Activated CD8-positive, alpha-beta T cell treated with anti-CD3 and anti-CD28 coated beads for 36 hours (primary cell): ENCODE measurements around the gene PAOX. TPM values are rescaled to one million over a fixed set of nuclear protein-coding genes. Genes with fewer than 3 reads are reported as not detected.
"Not testable (repeated sequence)": the region's sequence is repeated elsewhere in the genome, so short reads cannot be mapped to it uniquely, and the experiment has no call there.

Experiments
- ATAC-seq: fragments of 200-7000 bp; cut with Tn5 transposase; one replicate; pipeline ENCODE4 v1.10.0; 2021; ENCODE audit warnings: mild to moderate bottlenecking, moderate library complexity
- CTCF ChIA-PET: fragments of 350-600 bp; sonication (Branson Sonifier 250); formaldehyde crosslinking; loops from one replicate; lab custom pipeline; 2021; ENCODE audit warnings: antibody characterized with exemption; lab: Charles Lee
- POLR2A ChIA-PET: fragments of 350-600 bp; sonication (Branson Sonifier 250); formaldehyde crosslinking; loops from one replicate; lab custom pipeline; 2021; ENCODE audit warnings: antibody characterized with exemption; lab: Charles Lee
- DNase-seq: peaks from one replicate; pipeline ENCODE4 v3.0.0-alpha.2; 2020
- H3K27ac Mint-ChIP-seq: one replicate; pipeline ENCODE4 v1.8.0; 2021; ENCODE audit warnings: mild to moderate bottlenecking, mixed read lengths
- H3K27me3 Mint-ChIP-seq: one replicate; pipeline ENCODE4 v1.8.0; 2021; ENCODE audit warnings: mixed read lengths
- H3K36me3 Mint-ChIP-seq: one replicate; pipeline ENCODE4 v1.8.0; 2021; ENCODE audit warnings: low read depth, mixed read lengths
- H3K4me1 Mint-ChIP-seq: one replicate; pipeline ENCODE4 v1.8.0; 2021; ENCODE audit warnings: low read depth, mixed read lengths
- H3K4me3 Mint-ChIP-seq: one replicate; pipeline ENCODE4 v1.8.0; 2021; ENCODE audit warnings: mild to moderate bottlenecking, moderate library complexity, mixed read lengths
- H3K9me3 Mint-ChIP-seq: one replicate; pipeline ENCODE4 v1.8.0; 2021; ENCODE audit warnings: mixed read lengths
- intact Hi-C: fragments of 100-400 bp; cut with micrococcal nuclease; formaldehyde crosslinking; loops from one replicate; pipeline ENCODE4 v1.10.0; 2022
- microRNA-seq: library from miRNA; unstranded; fragments of <30 nt; microRNA quantifications from one replicate; pipeline ENCODE4 v1.2.0, GENCODE V29; 2022; ENCODE audit warnings: borderline microRNAs expressed, borderline replicate concordance
- total RNA-seq, 2 experiments: library from RNA; stranded (reverse); gene quantifications; one replicate each; pipeline ENCODE4 v1.2.3, GENCODE V29; 2021
- TF ChIP-seq, protein P1 (sequence below): fragments of 200-600 bp; IDR thresholded peaks from one replicate; pipeline ENCODE4 v1.8.0; 2022; ENCODE audit warnings: antibody characterized with exemption, mild to moderate bottlenecking

The PAOX gene
- total RNA-seq, 2 experiments from 2014 or later = 4.2 to 4.6 TPM

DNA sequence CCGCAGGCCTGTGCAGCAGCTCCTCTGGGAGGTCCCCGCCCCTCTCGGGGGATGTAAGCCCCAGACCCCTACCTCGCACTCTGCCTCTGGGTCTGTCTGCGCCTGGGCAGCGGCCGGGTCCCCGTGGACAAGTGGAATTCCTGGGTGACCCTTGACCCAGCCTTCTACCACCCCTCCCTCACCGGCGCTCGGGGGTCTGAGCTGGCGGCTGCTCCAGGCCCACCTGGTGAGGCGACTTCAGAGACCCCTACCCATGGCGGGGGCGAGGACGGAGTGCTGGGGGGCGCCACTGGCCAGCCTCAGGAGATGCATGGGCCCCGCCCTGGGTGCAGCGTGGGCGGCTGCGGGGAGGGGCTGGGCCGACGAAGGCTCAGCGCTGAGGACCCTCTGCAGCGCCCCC is 53.7 kb downstream of the PAOX start:
- H3K9me3 Mint-ChIP-seq, CTCF ChIA-PET, DNase-seq, H3K4me1 Mint-ChIP-seq, H3K36me3 Mint-ChIP-seq, H3K27me3 Mint-ChIP-seq, H3K27ac Mint-ChIP-seq, H3K4me3 Mint-ChIP-seq, POLR2A ChIA-PET, intact Hi-C loops, ATAC-seq: not testable (repeated sequence)

DNA sequence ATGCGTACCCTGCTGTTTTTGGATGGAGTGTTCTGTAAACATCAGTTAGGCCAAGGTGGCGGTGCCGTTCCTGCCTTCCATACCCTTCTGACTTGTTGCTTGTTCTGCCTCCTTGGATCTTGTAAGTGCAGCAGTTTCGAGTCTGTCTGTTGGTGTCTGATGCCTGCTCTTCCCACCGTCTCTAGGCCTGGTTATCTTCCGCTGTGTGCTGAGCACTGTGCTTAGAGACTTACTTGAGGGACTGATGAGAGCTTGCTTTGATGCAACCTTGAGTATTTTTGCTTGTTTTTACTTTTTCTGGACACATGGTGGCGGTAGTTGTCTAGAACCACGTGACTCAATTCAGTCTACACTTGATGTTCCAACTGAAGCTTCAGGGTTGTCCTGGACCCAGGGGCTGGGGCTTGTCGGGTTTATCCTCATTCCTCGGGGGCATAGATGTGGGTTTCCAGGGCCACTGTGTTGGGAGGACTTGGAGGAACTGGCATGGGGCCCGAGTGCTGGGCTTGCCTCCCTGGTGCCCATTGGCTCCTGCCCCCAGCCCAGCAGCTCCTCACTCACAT is 59.7 kb downstream of the PAOX start:
- peak; percentile 41 for DNase-seq
- POLR2A ChIA-PET = interaction anchor here (1.3 kb wide), 1 partner anchor 51 kb away, joined by 3 read pairs; no protein-coding TSS in a partner anchor
- peak; percentile 45 for ATAC-seq
- TF ChIP-seq, protein P1, sequence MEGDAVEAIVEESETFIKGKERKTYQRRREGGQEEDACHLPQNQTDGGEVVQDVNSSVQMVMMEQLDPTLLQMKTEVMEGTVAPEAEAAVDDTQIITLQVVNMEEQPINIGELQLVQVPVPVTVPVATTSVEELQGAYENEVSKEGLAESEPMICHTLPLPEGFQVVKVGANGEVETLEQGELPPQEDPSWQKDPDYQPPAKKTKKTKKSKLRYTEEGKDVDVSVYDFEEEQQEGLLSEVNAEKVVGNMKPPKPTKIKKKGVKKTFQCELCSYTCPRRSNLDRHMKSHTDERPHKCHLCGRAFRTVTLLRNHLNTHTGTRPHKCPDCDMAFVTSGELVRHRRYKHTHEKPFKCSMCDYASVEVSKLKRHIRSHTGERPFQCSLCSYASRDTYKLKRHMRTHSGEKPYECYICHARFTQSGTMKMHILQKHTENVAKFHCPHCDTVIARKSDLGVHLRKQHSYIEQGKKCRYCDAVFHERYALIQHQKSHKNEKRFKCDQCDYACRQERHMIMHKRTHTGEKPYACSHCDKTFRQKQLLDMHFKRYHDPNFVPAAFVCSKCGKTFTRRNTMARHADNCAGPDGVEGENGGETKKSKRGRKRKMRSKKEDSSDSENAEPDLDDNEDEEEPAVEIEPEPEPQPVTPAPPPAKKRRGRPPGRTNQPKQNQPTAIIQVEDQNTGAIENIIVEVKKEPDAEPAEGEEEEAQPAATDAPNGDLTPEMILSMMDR = peak; percentile 57
- Mint-ChIP-seq H3K27me3 (peaks cover 9% of the 10 kb centered on the region), H3K27ac (no peak overlapping the region), H3K36me3 (no peaks in the 10 kb centered on the region), H3K4me1 (peaks cover 18% of the 10 kb centered on the region), H3K4me3 (no peak overlapping the region), H3K9me3 (no peaks in the 10 kb centered on the region)
- CTCF ChIA-PET = interaction anchor here (0.5 to 3.0 kb wide), 27 partner anchors 8 to 178 kb away, joined by 3 to 29 read pairs (median 5); no protein-coding TSS in a partner anchor
- intact Hi-C loops = loop anchor here (5.0 kb wide), 2 partner anchors 59 to 134 kb away; no protein-coding TSS in a partner anchor

DNA sequence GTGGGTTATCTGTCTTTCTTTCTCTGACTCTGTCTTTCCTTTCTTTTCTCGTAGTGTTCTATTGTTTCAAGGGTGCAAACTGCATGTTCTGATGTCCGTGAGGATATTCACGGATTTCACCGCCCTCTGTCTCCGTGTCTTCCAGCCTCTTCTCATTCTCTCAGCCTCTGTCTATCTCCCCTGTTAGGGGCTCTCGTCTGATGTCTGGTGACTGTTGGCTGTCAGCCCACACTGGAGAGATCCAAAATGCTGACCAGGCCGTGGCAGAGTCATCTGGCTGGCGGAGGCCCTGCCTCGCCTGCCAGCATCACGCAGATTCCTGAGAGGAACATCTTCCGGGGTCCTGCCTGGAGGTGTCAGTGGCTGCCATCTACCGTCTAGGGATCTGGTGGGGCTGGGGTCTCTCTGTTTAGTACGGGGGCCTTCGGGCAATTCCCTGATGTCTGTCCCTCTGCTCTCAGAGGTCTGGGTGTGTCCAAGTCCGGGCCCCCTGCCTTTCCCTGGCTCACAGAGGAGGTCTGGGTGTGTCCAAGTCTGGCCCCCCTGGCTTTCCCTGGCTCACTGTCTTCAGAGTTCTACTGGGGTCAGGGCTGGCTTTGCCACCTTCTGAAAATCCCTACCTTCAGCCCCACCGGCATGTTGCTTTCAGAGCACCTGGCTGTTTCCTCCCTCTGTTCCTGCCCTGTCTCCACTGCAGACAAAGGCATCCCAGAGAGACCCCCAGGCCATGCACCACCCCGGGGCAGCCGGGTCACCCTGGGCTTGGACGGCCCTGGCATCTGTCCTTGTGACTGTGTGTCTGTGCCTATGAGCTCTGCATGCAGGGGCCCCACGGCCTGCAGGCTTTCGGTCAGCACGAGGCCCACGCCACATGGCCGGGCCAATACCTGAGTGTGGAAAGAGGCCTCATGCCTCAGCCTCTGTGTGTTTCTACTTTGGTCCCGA is 60.7 kb downstream of the PAOX start:
- no peak overlapping the region for H3K4me3 Mint-ChIP-seq
- POLR2A ChIA-PET = no interaction called here

DNA sequence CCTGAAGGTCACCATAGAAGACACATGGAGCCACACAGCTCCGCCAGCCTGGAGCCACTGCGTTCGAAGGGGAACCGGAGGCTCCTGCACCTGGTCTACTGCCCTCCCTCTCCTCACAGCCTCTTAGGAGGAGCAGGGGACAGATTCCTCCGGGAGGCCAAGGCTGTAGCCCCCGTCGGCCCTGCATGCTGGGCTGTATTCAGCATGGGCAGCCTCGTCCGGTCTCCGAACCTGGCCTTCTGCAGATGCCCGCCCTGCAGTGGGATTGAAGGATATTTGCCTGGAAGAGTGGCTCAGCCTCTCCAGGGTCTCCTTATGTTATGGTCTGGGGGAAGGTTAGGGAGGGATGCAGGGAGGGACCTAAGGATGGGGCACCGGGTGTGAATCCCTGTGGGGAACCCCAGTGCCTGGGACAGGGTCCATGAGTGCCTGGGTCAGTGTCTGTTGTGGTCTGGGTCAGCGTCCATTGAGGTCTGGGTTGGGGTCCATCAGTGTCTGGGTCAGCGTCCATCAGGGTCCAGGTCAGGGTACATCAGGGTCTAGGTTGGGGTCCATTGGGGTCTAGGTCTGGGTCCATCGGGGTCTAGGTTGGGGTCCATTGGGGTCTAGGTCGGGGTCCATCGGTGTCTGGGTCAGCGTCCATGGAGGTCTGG is 61.7 kb downstream of the PAOX start:
- ATAC-seq (no peak), DNase-seq (no peak)
- Mint-ChIP-seq H3K27me3 (peaks cover 8% of the 10 kb centered on the region), H3K4me1 (peaks cover 18% of the 10 kb centered on the region), H3K9me3 (peaks cover 5% of the 10 kb centered on the region), H3K4me3 (no peak overlapping the region), H3K27ac (no peak overlapping the region), H3K36me3 (peaks cover 2% of the 10 kb centered on the region)
- ChIA-PET CTCF (interaction anchor here (0.8 to 1.6 kb wide), 2 partner anchors 57 to 111 kb away, joined by 3 read pairs; no protein-coding TSS in a partner anchor), POLR2A (no interaction called here)
- TF ChIP-seq, protein P1 = no peak
- intact Hi-C loops = no loop called here

More for the DNA sequence above, 60.7 kb downstream of the PAOX start:
- CTCF ChIA-PET = interaction anchor here (0.8 to 3.0 kb wide), 19 partner anchors 9 to 177 kb away, joined by 3 to 29 read pairs (median 8); no protein-coding TSS in a partner anchor
- intact Hi-C loops = loop anchor here (5.0 kb wide), 2 partner anchors 58 to 133 kb away; no protein-coding TSS in a partner anchor
- ATAC-seq = no peak
- TF ChIP-seq, protein P1 = no peak
- DNase-seq = no peak
- H3K27ac Mint-ChIP-seq = no peak overlapping the region
- no peaks in the 10 kb centered on the region for H3K36me3 Mint-ChIP-seq
- H3K27me3 Mint-ChIP-seq = peaks cover 9% of the 10 kb centered on the region
- H3K9me3 Mint-ChIP-seq = no peaks in the 10 kb centered on the region
- H3K4me1 Mint-ChIP-seq = peaks cover 18% of the 10 kb centered on the region

Small RNA genes lying within 50 kb of the gene (microRNA-seq; reads per million reads assigned to microRNA genes)
- 1.2 reads per million for gene MIR3944

Other genes with a start within 250 kb of the PAOX start
- gene KNDC1, start 219.0 kb upstream of the PAOX start, total RNA-seq = not detected
- gene UTF1, start 149.0 kb upstream of the PAOX start, total RNA-seq = not detected
- gene VENTX, start 141.4 kb upstream of the PAOX start, total RNA-seq = under 1 TPM in 1 of 2 experiments, not detected in 1; 0.09 TPM
- 100 to 1,000 TPM; 106 to 115 TPM for gene ADAM8, start 102.4 kb upstream of the PAOX start, total RNA-seq
- 10 to 100 TPM; 54.1 to 57.5 TPM for gene TUBGCP2, start 70.4 kb upstream of the PAOX start, total RNA-seq
- 10 to 100 TPM; 58.0 to 60.1 TPM for gene ZNF511, start 70.3 kb upstream of the PAOX start, total RNA-seq
- gene CALY, start 42.4 kb upstream of the PAOX start, total RNA-seq = not detected
- not detected for gene PRAP1, start 31.9 kb upstream of the PAOX start, total RNA-seq
- gene FUOM, start 21.2 kb upstream of the PAOX start, total RNA-seq = 10 to 100 TPM; 32.2 to 33.7 TPM
- gene ECHS1, start 5.9 kb upstream of the PAOX start, total RNA-seq = 10 to 100 TPM; 50.7 to 51.4 TPM
- 10 to 100 TPM; 45.7 to 48.9 TPM for gene MTG1, start 14.9 kb downstream of the PAOX start, total RNA-seq
- gene SPRN, start 45.4 kb downstream of the PAOX start, total RNA-seq = not detected
- 1 to 10 TPM; 2.8 to 2.9 TPM for gene SCART1, start 74.7 kb downstream of the PAOX start, total RNA-seq
- gene CYP2E1, start 148.1 kb downstream of the PAOX start, total RNA-seq = under 1 TPM; 0.43 to 0.87 TPM
- not detected for gene SYCE1, start 186.3 kb downstream of the PAOX start, total RNA-seq
- gene FRG2B, start 247.5 kb downstream of the PAOX start, total RNA-seq = not detected